K562 (cell line): Measurements from ENCODE around the gene GFAP. TPM values are rescaled to one million over a fixed set of nuclear protein-coding genes. Genes with fewer than 3 reads are reported as not detected.

Source experiments
- ATAC-seq: fragments of 200-7000 bp; cut with Tn5 transposase; 3 replicates; pipeline ENCODE4 v1.9.1; 2020; ENCODE audit warnings: moderate library complexity
- BruUV-seq: library from RNA; stranded (reverse); fragments of 400-500 nt; replicated peaks from 2 replicates; lab custom pipeline; 2021; lab: Mats Ljungman, UMichigan
- CTCF ChIA-PET: fragments of 300-600 bp; formaldehyde crosslinking; extraction: SDS; loops from one replicate; lab custom pipeline; 2021; ENCODE audit warnings: low intra/inter-chr PET ratio; lab: Yijun Ruan, JAX
- POLR2A ChIA-PET: fragments of 300-600, 350-650 bp; sonication (Branson Sonifier 250); formaldehyde crosslinking; extraction: SDS; loops from one replicate; lab custom pipeline; 2021; ENCODE audit warnings: antibody characterized with exemption, inconsistent platforms; lab: Yijun Ruan, JAX
- DNase-seq, 4 experiments: peaks; one replicate each; pipeline versions ENCODE4 v3.0.0 to v3.0.0-alpha.2; 2011 to 2018; ENCODE audit warnings: low spot score in 3 of 4, mixed read lengths in 3 of 4; ENCODE audit errors: extremely low read depth in 1 of 4
- FAIRE-seq: peaks from 2 replicates; lab custom pipeline; 2011; peaks lifted over from hg19 to GRCh38; lab: Jason Lieb, UNC
- H2AFZ ChIP-seq: 2 replicates; pipeline ENCODE4 v1.6.0; 2011; ENCODE audit warnings: low read depth, low read length, control low read depth, inconsistent platforms
- H3K27ac ChIP-seq: fragments of 200-600 bp; 3 replicates; pipeline ENCODE4 v1.8.0; 2011; ENCODE audit warnings: low read depth, mild to moderate bottlenecking, control low read depth, inconsistent platforms, low read length, moderate library complexity, mixed read lengths; ENCODE audit errors: extremely low read depth
- H3K27me3 ChIP-seq, 2 experiments: fragments of 300-600 bp in 1 of 2; 2 replicates in 1 of 2; 3 replicates in 1 of 2; pipeline versions ENCODE4 v1.6.0 to v1.8.0; 2011; ENCODE audit warnings: inconsistent platforms in 2 of 2, low read length in 2 of 2, mild to moderate bottlenecking in 1 of 2, mixed read lengths in 1 of 2, moderate library complexity in 1 of 2; ENCODE audit not compliant: control insufficient read depth in 2 of 2, insufficient read depth in 2 of 2
- H3K36me3 ChIP-seq: fragments of 300-600 bp; 3 replicates; pipeline ENCODE4 v1.8.0; 2011; ENCODE audit warnings: mild to moderate bottlenecking, low read length, inconsistent platforms; ENCODE audit not compliant: control insufficient read depth, insufficient read depth
- H3K4me1 ChIP-seq, 2 experiments: fragments of 200-600 bp in 1 of 2; replicated peaks in 1 of 2; 2 replicates in 1 of 2; 3 replicates in 1 of 2; pipeline versions ENCODE4 v1.5.1 to v1.8.0; 2011; ENCODE audit warnings: inconsistent platforms in 2 of 2, low read length in 2 of 2, mild to moderate bottlenecking in 1 of 2, mixed read lengths in 1 of 2, moderate library complexity in 1 of 2; ENCODE audit not compliant: control insufficient read depth in 2 of 2, insufficient read depth in 2 of 2
- H3K4me2 ChIP-seq: 2 replicates; pipeline ENCODE4 v1.6.1; 2011; ENCODE audit warnings: low read length, control low read depth, inconsistent platforms, mixed read lengths; ENCODE audit not compliant: insufficient read depth
- H3K4me3 ChIP-seq: fragments of 200-600 bp; sonication (generic), shearing (Covaris generic); 2 replicates; pipeline ENCODE4 v1.5.1; 2016; ENCODE audit warnings: control low read depth, inconsistent platforms
- H3K79me2 ChIP-seq: fragments of 200-600 bp; 3 replicates; pipeline ENCODE4 v1.8.0; 2011; ENCODE audit warnings: low read length, inconsistent platforms; ENCODE audit not compliant: control insufficient read depth, insufficient read depth
- H3K9ac ChIP-seq, 2 experiments: 2 replicates each; pipeline versions ENCODE4 v1.6.0 to v1.6.1; 2011; ENCODE audit warnings: low read depth in 2 of 2, low read length in 2 of 2, control low read depth in 1 of 2, inconsistent platforms in 1 of 2, mild to moderate bottlenecking in 1 of 2, mixed read lengths in 1 of 2; ENCODE audit not compliant: insufficient read depth in 1 of 2
- H3K9me1 ChIP-seq: one replicate; pipeline ENCODE4 v1.6.0; 2011; ENCODE audit warnings: inconsistent platforms, mild to moderate bottlenecking, low read length, moderate library complexity; ENCODE audit not compliant: control insufficient read depth, insufficient read depth
- H3K9me3 ChIP-seq: replicated peaks from 2 replicates; pipeline ENCODE4 v1.5.1; 2011; ENCODE audit warnings: low read depth, low read length, inconsistent platforms; ENCODE audit not compliant: control insufficient read depth, insufficient read depth
- H4K20me1 ChIP-seq: replicated peaks from 2 replicates; pipeline ENCODE4 v1.6.1; 2011; ENCODE audit warnings: low read length, inconsistent platforms, mixed read lengths; ENCODE audit not compliant: control insufficient read depth, insufficient read depth
- CHD1 ChIP-seq: fragments of 200-600 bp; sonication (generic); IDR thresholded peaks from one replicate; pipeline ENCODE4 v1.6.1; 2012; ENCODE audit warnings: mild to moderate bottlenecking, moderate library complexity, low read length, inconsistent platforms
- CTCFL ChIP-seq: IDR thresholded peaks from 2 replicates; pipeline ENCODE4 v1.6.1; 2011; ENCODE audit warnings: borderline replicate concordance, low read depth, mild to moderate bottlenecking, moderate library complexity, low read length; ENCODE audit not compliant: insufficient read depth, poor library complexity, severe bottlenecking
- FOS ChIP-seq: IDR thresholded peaks from 3 replicates; pipeline ENCODE4 v1.6.1; 2011; ENCODE audit not compliant: insufficient read length; ENCODE audit errors: extremely low read depth
- HDAC6 ChIP-seq: IDR thresholded peaks from 2 replicates; pipeline ENCODE4 v1.6.1; 2012; ENCODE audit warnings: low read depth, mild to moderate bottlenecking, control low read depth, inconsistent platforms, low read length, moderate library complexity
- MECOM ChIP-seq: fragments of 250-450 bp; sonication (Bioruptor Pico); IDR thresholded peaks from 2 replicates; pipeline ENCODE4 v1.8.0; 2022; ENCODE audit warnings: inconsistent platforms
- PATZ1 ChIP-seq: fragments of 250-450 bp; sonication (Bioruptor Pico); IDR thresholded peaks from 2 replicates; pipeline ENCODE4 v1.5.0; 2020; ENCODE audit warnings: mild to moderate bottlenecking, borderline replicate concordance
- ZFP1 ChIP-seq: fragments of 450-650 bp; formaldehyde crosslinking; IDR thresholded peaks from 2 replicates; pipeline ENCODE4 v1.4.0; 2020; ENCODE audit warnings: mild to moderate bottlenecking, mixed read lengths
- ZNF57 ChIP-seq: fragments of 450-650 bp; formaldehyde crosslinking; IDR thresholded peaks from 2 replicates; pipeline ENCODE4 v1.4.0; 2020; ENCODE audit warnings: mild to moderate bottlenecking, moderate library complexity
- ZNF780A ChIP-seq: fragments of 250-450 bp; sonication (Bioruptor Pico); IDR thresholded peaks from 2 replicates; pipeline ENCODE4 v1.5.0; 2021; ENCODE audit warnings: mild to moderate bottlenecking
- WGBS: fragments of 100-300 bp; shearing (Covaris generic); methylation state at CpG from one replicate; pipeline ENCODE4 v1.1.6; 2016; ENCODE audit warnings: low coverage, mixed read lengths; ENCODE audit not compliant: insufficient coverage; ENCODE audit errors: missing lambda C conversion rate; 5-methylcytosine and 5-hydroxymethylcytosine counted together
- in situ Hi-C: fragments of 300-500 bp; cut with MboI; formaldehyde crosslinking; loops from 4 replicates; pipeline ENCODE4 v1.15.0; 2018; ENCODE audit warnings: inconsistent platforms, mixed read lengths
- intact Hi-C: fragments of 100-400 bp; cut with micrococcal nuclease; formaldehyde crosslinking; loops from 2 replicates; pipeline ENCODE4 v1.14.2; 2022
- polyA plus RNA-seq, 8 experiments: library from polyadenylated mRNA; depleted of rRNA in 4 of 8; stranded (reverse) in 5 of 8; unstranded in 3 of 8; fragments of >200 nt; fragmentation: Nextera tagmentation in 2 of 8; fragmentation: Illumina TruSeq in 1 of 8; extraction: Ambion mirVana in 2 of 8; extraction: Trizol in 1 of 8; gene quantifications; 2 replicates each; pipeline versions ENCODE4 v1.2.1 to v1.2.3, GENCODE V29; 2011 to 2014; ENCODE audit warnings: inconsistent platforms in 1 of 8, missing spikeins in 1 of 8
- total RNA-seq, 7 experiments: library from RNA; depleted of rRNA in 6 of 7; stranded (reverse); fragments of >200 nt in 6 of 7; fragmentation: Illumina TruSeq in 2 of 7; extraction: Trizol in 2 of 7; gene quantifications; 2 replicates each; pipeline versions ENCODE4 v1.2.1 to v1.2.3, GENCODE V29; 2011 to 2021; ENCODE audit warnings: low replicate concordance in 1 of 7

Gene GFAP
- total and polyA plus RNA-seq, 9 of the 15 experiments (the other 6 are each of a cell fraction or from before 2014, with no cell fraction given) = 0.07 to 1.4 (median 0.60) TPM; not detected in 1

GRCh38 chr17:44909681-44910144 lies 5.6 kb downstream of the GFAP start:
- DNase-seq = no peak
- no peaks in the 10 kb centered on the region for H3K36me3 ChIP-seq
- BruUV-seq = no TSS peak
- H3K4me1 ChIP-seq = peaks cover 41% of the 10 kb centered on the region in 2 experiments
- POLR2A ChIA-PET = interaction anchor here (1.2 to 4.8 kb wide), 3 partner anchors 9 to 241 kb away, joined by 3 to 28 read pairs (median 5); partner anchors contain the start of gene EFTUD2
- no peaks in the 10 kb centered on the region for H3K9me3 ChIP-seq
- 64% methylated on average over 11 of the region's 11 CpGs for WGBS
- no peaks in the 10 kb centered on the region for H3K79me2 ChIP-seq
- H3K27ac ChIP-seq = no peak overlapping the region
- ATAC-seq = no peak
- H3K4me2 ChIP-seq = no peak overlapping the region
- 0 out of 5 replicates have a peak, but pooled peaks cover 0 to 3% of the 10 kb centered on the region in 2 experiments for H3K27me3 ChIP-seq
- TF ChIP-seq FOS (no peak), ZNF57 (CRISPR knock-in tag) (no peak), ZNF780A (CRISPR knock-in tag) (no peak), HDAC6 (no peak), CTCFL (no peak), CHD1 (no peak), PATZ1 (CRISPR knock-in tag) (no peak), MECOM (CRISPR knock-in tag) (no peak), ZFP1 (CRISPR knock-in tag) (no peak)
- no peaks in the 10 kb centered on the region for H4K20me1 ChIP-seq
- H3K4me3 ChIP-seq = no peak overlapping the region
- H3K9me1 ChIP-seq = peaks cover 7% of the 10 kb centered on the region
- peak overlapping the region in 1 of 2 experiments; percentile 67; a peak in 1 of 4 replicates for H3K9ac ChIP-seq
- CTCF ChIA-PET = no interaction called here
- H2AFZ ChIP-seq = 0 out of 2 replicates have a peak overlapping the region, but pooled peaks have one; percentile 5
- FAIRE-seq = no peak
- intact Hi-C loops (no loop called here), in situ Hi-C loops (no loop called here)
